Stimulated activated CD4-positive, alpha-beta T cell treated with anti-CD3 and anti-CD28 coated beads, Interleukin-1b, Interleukin-23, amount 100 ng/mL, for 24 hours (primary cell): ENCODE measurements around the gene KANSL1.

Experiments
- DNase-seq, 4 experiments: peaks; one replicate each; pipeline ENCODE4 v3.0.0-alpha.2; 2020; ENCODE audit warnings: low read depth in 4 of 4, low spot score in 1 of 4

The KANSL1 gene

GRCh38 chr17:45985447-45985846 is 207.8 kb downstream of the KANSL1 start:
- no peak for DNase-seq

- DNase-seq, result no peak
Measured at GRCh38 chr17:45984368-45984767, 208.9 kb downstream of the KANSL1 start.

GRCh38 chr17:45983614-45984310 is 209.5 kb downstream of the KANSL1 start:
- no peak for DNase-seq

GRCh38 chr17:45982791-45983613 is 210.2 kb downstream of the KANSL1 start:
- DNase-seq, result no peak

GRCh38 chr17:45981306-45981705 is 211.9 kb downstream of the KANSL1 start:
- no peak for DNase-seq

GRCh38 chr17:45980855-45981254 is 212.4 kb downstream of the KANSL1 start:
- no peak for DNase-seq
